Neuronal stem cell (in vitro differentiated cells): ENCODE results near the gene PILRB.
A peak's percentile ranks its signal among the peaks of the same experiment; 100 is the strongest.

ENCODE experiments used
- DNase-seq: peaks from one replicate; pipeline ENCODE4 v3.0.0-alpha.2; 2013; ENCODE audit warnings: low spot score
- H2AFZ ChIP-seq: one replicate; pipeline ENCODE4 v1.6.1; 2013; ENCODE audit warnings: mild to moderate bottlenecking, low read length, inconsistent platforms
- H2AK5ac ChIP-seq: 2 replicates; pipeline ENCODE4 v1.6.1; 2013; ENCODE audit warnings: low read depth, mild to moderate bottlenecking, inconsistent platforms, low read length, moderate library complexity, mixed read lengths
- H2BK120ac ChIP-seq: 2 replicates; pipeline ENCODE4 v1.6.1; 2013; ENCODE audit warnings: low read depth, mild to moderate bottlenecking, inconsistent platforms, low read length, moderate library complexity, mixed read lengths
- H2BK12ac ChIP-seq: one replicate; pipeline ENCODE4 v1.6.1; 2013; ENCODE audit warnings: low read length, inconsistent platforms
- H2BK15ac ChIP-seq: 2 replicates; pipeline ENCODE4 v1.6.1; 2013; ENCODE audit warnings: mild to moderate bottlenecking, low read length, inconsistent platforms, mixed read lengths
- H2BK5ac ChIP-seq: one replicate; pipeline ENCODE4 v1.6.1; 2013; ENCODE audit warnings: inconsistent platforms, mild to moderate bottlenecking, low read length, moderate library complexity
- H3K14ac ChIP-seq: one replicate; pipeline ENCODE4 v1.6.1; 2013; ENCODE audit warnings: low read length, inconsistent platforms
- H3K18ac ChIP-seq: 2 replicates; pipeline ENCODE4 v1.6.1; 2013; ENCODE audit warnings: low read length, inconsistent platforms
- H3K23ac ChIP-seq: 2 replicates; pipeline ENCODE4 v1.6.1; 2013; ENCODE audit warnings: low read depth, mild to moderate bottlenecking, mixed read lengths, low read length, inconsistent platforms; ENCODE audit not compliant: poor library complexity
- H3K27ac ChIP-seq: replicated peaks from 3 replicates; pipeline ENCODE4 v1.5.1; 2013; ENCODE audit warnings: low read length, inconsistent platforms
- H3K27me3 ChIP-seq, 3 experiments: 2 replicates each; pipeline ENCODE4 v1.6.1; 2013; ENCODE audit warnings: low read length in 3 of 3, mild to moderate bottlenecking in 2 of 3, inconsistent platforms in 1 of 3, low read depth in 1 of 3, mixed read lengths in 1 of 3, moderate library complexity in 1 of 3; ENCODE audit not compliant: control insufficient read depth in 3 of 3, insufficient read depth in 3 of 3
- H3K36me3 ChIP-seq, 2 donors: replicated peaks in 1 of 2; 2 replicates each; pipeline ENCODE4 v1.6.1; 2013; ENCODE audit warnings: low read length in 2 of 2; ENCODE audit not compliant: control insufficient read depth in 2 of 2, insufficient read depth in 2 of 2
- H3K4ac ChIP-seq: 2 replicates; pipeline ENCODE4 v1.6.1; 2013; ENCODE audit warnings: inconsistent platforms, mild to moderate bottlenecking, low read length, moderate library complexity
- H3K4me1 ChIP-seq, 2 donors: 1 replicate in 1 of 2; 2 replicates in 1 of 2; pipeline ENCODE4 v1.6.1; 2013; ENCODE audit warnings: low read length in 2 of 2, low read depth in 1 of 2; ENCODE audit not compliant: control insufficient read depth in 2 of 2, insufficient read depth in 1 of 2
- H3K4me2 ChIP-seq: one replicate; pipeline ENCODE4 v1.6.1; 2013; ENCODE audit warnings: mild to moderate bottlenecking, low read length, inconsistent platforms; ENCODE audit not compliant: insufficient read depth, poor library complexity, severe bottlenecking
- H3K4me3 ChIP-seq, 2 donors: 2 replicates each; pipeline ENCODE4 v1.5.1; 2013; ENCODE audit warnings: low read length in 2 of 2, mild to moderate bottlenecking in 2 of 2, inconsistent platforms in 1 of 2, moderate library complexity in 1 of 2
- H3K79me1 ChIP-seq: one replicate; pipeline ENCODE4 v1.6.1; 2013; ENCODE audit warnings: low read depth, mild to moderate bottlenecking, inconsistent platforms, low read length, moderate library complexity
- H3K9ac ChIP-seq: one replicate; pipeline ENCODE4 v1.6.1; 2013; ENCODE audit warnings: mild to moderate bottlenecking, low read depth, low read length, inconsistent platforms; ENCODE audit not compliant: poor library complexity
- H3K9me3 ChIP-seq, 2 donors: replicated peaks in 1 of 2; 2 replicates each; pipeline versions ENCODE3 to v1.6.1; 2013; ENCODE audit warnings: low read length in 2 of 2, mild to moderate bottlenecking in 2 of 2, inconsistent platforms in 1 of 2, low read depth in 1 of 2, mixed read lengths in 1 of 2, moderate library complexity in 1 of 2; ENCODE audit not compliant: control insufficient read depth in 2 of 2, insufficient read depth in 1 of 2
- H4K8ac ChIP-seq: one replicate; pipeline ENCODE4 v1.6.1; 2013; ENCODE audit warnings: low read depth, mild to moderate bottlenecking, inconsistent platforms, low read length, moderate library complexity
- H4K91ac ChIP-seq: one replicate; pipeline ENCODE4 v1.6.1; 2013; ENCODE audit warnings: low read length, low read depth, mild to moderate bottlenecking, inconsistent platforms; ENCODE audit not compliant: poor library complexity
- WGBS, 2 donors: extraction: QIAGEN DNeasy Blood & Tissue Kit; methylation state at CpG; one replicate each; pipeline ENCODE4 v1.1.7; 2013; ENCODE audit warnings: missing lambda C conversion rate in 2 of 2, mixed read lengths in 1 of 2; ENCODE audit not compliant: insufficient read length in 2 of 2, insufficient replicate concordance in 1 of 2; ENCODE audit errors: extremely low coverage in 2 of 2; 5-methylcytosine and 5-hydroxymethylcytosine counted together

The PILRB gene

GRCh38 chr7:100356416-100357068 is 1.4 kb upstream of the PILRB start:
- peaks cover 54 to 92% of the 10 kb centered on the region in 2 donors for H3K36me3 ChIP-seq
- no peak overlapping the region for H3K18ac ChIP-seq
- H3K79me1 ChIP-seq, result peaks cover 7% of the 10 kb centered on the region
- H3K4me3 ChIP-seq, result no peak overlapping the region
- H2BK120ac ChIP-seq, result no peak overlapping the region
- H3K27ac ChIP-seq, result no peak overlapping the region
- H3K4me2 ChIP-seq, result no peak overlapping the region
- H3K27me3 ChIP-seq, result no peaks in the 10 kb centered on the region
- WGBS, 2 donors, result no CpG with 5 or more reads among the region's 8 CpGs
- no peak overlapping the region for H2BK15ac ChIP-seq
- H3K4me1 ChIP-seq, result no peaks in the 10 kb centered on the region
- no peak overlapping the region for H2AFZ ChIP-seq
- no peaks in the 10 kb centered on the region for H3K9me3 ChIP-seq
- H4K8ac ChIP-seq, result no peak overlapping the region
- H3K14ac ChIP-seq, result no peak overlapping the region
- H2BK5ac ChIP-seq, result no peak overlapping the region
- H2BK12ac ChIP-seq, result no peak overlapping the region
- DNase-seq, result no peak
- no peak overlapping the region for H4K91ac ChIP-seq
- no peak overlapping the region for H3K9ac ChIP-seq
- H3K4ac ChIP-seq, result no peak overlapping the region
- H2AK5ac ChIP-seq, result no peak overlapping the region
- no peak overlapping the region for H3K23ac ChIP-seq

- H2AFZ ChIP-seq, result no peak overlapping the region
- H3K9ac ChIP-seq, result no peak overlapping the region
- no peak for DNase-seq
- no peak overlapping the region for H3K4ac ChIP-seq
- WGBS, 2 donors, result no CpG with 5 or more reads among the region's 6 CpGs
- no peak overlapping the region for H3K23ac ChIP-seq
- H2AK5ac ChIP-seq, result no peak overlapping the region
- no peak overlapping the region for H2BK5ac ChIP-seq
- H3K27ac ChIP-seq, result no peak overlapping the region
- H3K36me3 ChIP-seq, result peaks cover 57 to 95% of the 10 kb centered on the region in 2 donors
- no peak overlapping the region for H3K4me2 ChIP-seq
- H2BK12ac ChIP-seq, result no peak overlapping the region
- peaks cover 7% of the 10 kb centered on the region for H3K79me1 ChIP-seq
- no peak overlapping the region for H4K91ac ChIP-seq
- H3K4me3 ChIP-seq, result no peak overlapping the region
- H3K27me3 ChIP-seq, result no peaks in the 10 kb centered on the region
- H3K18ac ChIP-seq, result no peak overlapping the region
- no peak overlapping the region for H2BK15ac ChIP-seq
- H4K8ac ChIP-seq, result no peak overlapping the region
- no peaks in the 10 kb centered on the region for H3K9me3 ChIP-seq
- no peak overlapping the region for H2BK120ac ChIP-seq
- H3K14ac ChIP-seq, result no peak overlapping the region
- H3K4me1 ChIP-seq, result no peaks in the 10 kb centered on the region
These were observed 771 bp upstream of the PILRB start for GRCh38 chr7:100357131-100357561.

GRCh38 chr7:100358857-100359212 is 918 bp downstream of the PILRB start:
- no peak overlapping the region for H2BK12ac ChIP-seq
- no peak overlapping the region for H2BK5ac ChIP-seq
- WGBS, 2 donors, result no CpG with 5 or more reads among the region's 8 CpGs
- H3K4ac ChIP-seq, result no peak overlapping the region
- no peaks in the 10 kb centered on the region for H3K27me3 ChIP-seq
- H2BK120ac ChIP-seq, result no peak overlapping the region
- H2AK5ac ChIP-seq, result no peak overlapping the region
- no peaks in the 10 kb centered on the region for H3K9me3 ChIP-seq
- H4K91ac ChIP-seq, result no peak overlapping the region
- H3K4me2 ChIP-seq, result no peak overlapping the region
- H3K4me3 ChIP-seq, result peak overlapping the region in 1 of 2 donors; percentile 0
- no peak overlapping the region for H2BK15ac ChIP-seq
- H3K27ac ChIP-seq, result no peak overlapping the region
- peaks cover 1% of the 10 kb centered on the region for H3K79me1 ChIP-seq
- no peak overlapping the region for H3K9ac ChIP-seq
- no peak overlapping the region for H3K18ac ChIP-seq
- H3K36me3 ChIP-seq, result peaks cover 55 to 97% of the 10 kb centered on the region in 2 donors
- no peak overlapping the region for H4K8ac ChIP-seq
- no peak overlapping the region for H3K14ac ChIP-seq
- no peak overlapping the region for H3K23ac ChIP-seq
- H3K4me1 ChIP-seq, result no peaks in the 10 kb centered on the region
- H2AFZ ChIP-seq, result no peak overlapping the region
- DNase-seq, result no peak

GRCh38 chr7:100360135-100360854 is 2.4 kb downstream of the PILRB start:
- H3K27ac ChIP-seq, result no peak overlapping the region
- H3K4me3 ChIP-seq, result no peak overlapping the region
- no peak overlapping the region for H2AFZ ChIP-seq
- H2BK15ac ChIP-seq, result no peak overlapping the region
- no peak overlapping the region for H3K23ac ChIP-seq
- no peak overlapping the region for H3K4ac ChIP-seq
- no peaks in the 10 kb centered on the region for H3K27me3 ChIP-seq
- no peaks in the 10 kb centered on the region for H3K4me1 ChIP-seq
- H3K18ac ChIP-seq, result no peak overlapping the region
- H2BK5ac ChIP-seq, result no peak overlapping the region
- H3K9ac ChIP-seq, result no peak overlapping the region
- H3K9me3 ChIP-seq, result no peaks in the 10 kb centered on the region
- H4K8ac ChIP-seq, result no peak overlapping the region
- H4K91ac ChIP-seq, result no peak overlapping the region
- H3K36me3 ChIP-seq, result peaks cover 49 to 97% of the 10 kb centered on the region in 2 donors
- no peak overlapping the region for H3K14ac ChIP-seq
- H3K4me2 ChIP-seq, result no peak overlapping the region
- WGBS, 2 donors, result no CpG with 5 or more reads among the region's 3 CpGs
- no peak for DNase-seq
- H3K79me1 ChIP-seq, result no peaks in the 10 kb centered on the region
- H2BK120ac ChIP-seq, result no peak overlapping the region
- no peak overlapping the region for H2AK5ac ChIP-seq
- no peak overlapping the region for H2BK12ac ChIP-seq
